Endothelial cell of coronary artery (primary cell): ENCODE results near the gene PHETA2. TPM values are rescaled to one million over a fixed set of nuclear protein-coding genes. Genes with fewer than 3 reads are reported as not detected.

ENCODE experiments used
- total RNA-seq: library from RNA; depleted of rRNA; stranded (reverse); fragments of >200 nt; gene quantifications from 2 replicates; pipeline ENCODE4 v1.2.3, GENCODE V29; 2014

Gene PHETA2
- 16.3 and 22.4 TPM in 2 replicates for total RNA-seq

GRCh38 chr22:42074132-42074811 is at the start of gene PHETA2:
TSS of gene PHETA2 (plus strand) at chr22:42074248. CDS start at chr22:42077294, 3,046 bp downstream.

GRCh38 chr22:42070517-42071422 is 3.3 kb upstream of the PHETA2 start, which contains the start of gene NAGA:
TSS of gene NAGA (minus strand) at chr22:42070812. CDS start at chr22:42070297, 515 bp downstream.

GRCh38 chr22:42079319-42080251 is 5.5 kb downstream of the PHETA2 start, which contains the start of gene SMDT1:
TSS of gene SMDT1 (plus strand) at chr22:42079700. CDS start at chr22:42079769, 69 bp downstream.

GRCh38 chr22:42090596-42091454 is 16.8 kb downstream of the PHETA2 start, which contains the start of gene NDUFA6:
TSS of gene NDUFA6 (minus strand) at chr22:42090772. CDS start at chr22:42090744, 28 bp downstream.

Other genes starting within 250 kb of the PHETA2 start
- gene SREBF2, start 241.1 kb upstream of the PHETA2 start, total RNA-seq, result 23.4 and 40.6 TPM in 2 replicates
- not detected in 2 replicates for gene SHISA8, start 159.2 kb upstream of the PHETA2 start, total RNA-seq
- under 0.01 TPM in 1 of 2 replicates, not detected in the other for gene TNFRSF13C, start 147.4 kb upstream of the PHETA2 start, total RNA-seq
- 9.2 and 22.0 TPM in 2 replicates for gene CENPM, start 127.1 kb upstream of the PHETA2 start, total RNA-seq
- gene SEPTIN3, start 104.8 kb upstream of the PHETA2 start, total RNA-seq, result 0.09 TPM in 1 of 2 replicates, not detected in the other
- gene WBP2NL, start 75.5 kb upstream of the PHETA2 start, total RNA-seq, result under 0.01 and 0.28 TPM in 2 replicates
- 32.3 and 36.1 TPM in 2 replicates for gene NAGA, start 3.4 kb upstream of the PHETA2 start, total RNA-seq
- 11.1 and 13.6 TPM in 2 replicates for gene SMDT1, start 5.5 kb downstream of the PHETA2 start, total RNA-seq
- gene NDUFA6, start 16.5 kb downstream of the PHETA2 start, total RNA-seq, result 48.8 and 56.4 TPM in 2 replicates
- gene CYP2D6, start 56.6 kb downstream of the PHETA2 start, total RNA-seq, result 0.18 and 0.19 TPM in 2 replicates
- 15.4 and 16.8 TPM in 2 replicates for gene TCF20, start 196.4 kb downstream of the PHETA2 start, total RNA-seq